Left ventricle myocardium superior (tissue), 1 donor: ENCODE results near the gene NR5A1. TPM values are rescaled to one million over a fixed set of nuclear protein-coding genes. Genes with fewer than 3 reads are reported as not detected.

Experiments used
- ATAC-seq: fragments of 200-7000 bp; cut with Tn5 transposase; one replicate; pipeline ENCODE4 v1.9.1; 2020; ENCODE audit warnings: mild to moderate bottlenecking, moderate library complexity
- DNase-seq: peaks from one replicate; pipeline ENCODE4 v3.0.0-alpha.2; 2020
- intact Hi-C: fragments of 100-400 bp; cut with micrococcal nuclease; formaldehyde crosslinking; loops from one replicate; pipeline ENCODE4 v1.11.0; 2022
- long read RNA-seq: library from polyadenylated mRNA; unstranded; transcript quantifications from one replicate; pipeline ENCODE4 v2.0.0, GENCODE V29; 2021
- total RNA-seq: library from RNA; stranded (reverse); fragmentation: NEBNext Ultra II Directional; extraction: Animal tissue kit (Norgen Biotek cat#: 25700); gene quantifications from one replicate; pipeline ENCODE4 v1.2.1, GENCODE V29; 2021
- donor health status: DM: no; HTN: yes; CAD: no; lungs with severe emphysema.

The NR5A1 gene
- not detected for total RNA-seq
- long read RNA-seq: 0 reads

GRCh38 chr9:124506931-124507879, at the start of gene NR5A1:
Gene NR5A1, minus strand, starts transcription at chr9:124507399. Its CDS starts 4,004 bp downstream, at chr9:124503395.
- ATAC-seq (no peak), DNase-seq (no peak)

GRCh38 chr9:124555043-124555442, 47.8 kb upstream of the NR5A1 start:
- no peak for DNase-seq
- ATAC-seq: no peak
- intact Hi-C loops: no loop called here

More at GRCh38 chr9:124506931-124507879, at the start of gene NR5A1:
- intact Hi-C loops: no loop called here

- intact Hi-C loops: no loop called here
- DNase-seq (no peak), ATAC-seq (peak; percentile 76)
Observed at GRCh38 chr9:124553738-124554137, 46.5 kb upstream of the NR5A1 start.

- no peak for ATAC-seq
- no peak for DNase-seq
- intact Hi-C loops: no loop called here
Observed at GRCh38 chr9:124552273-124552605, 45.0 kb upstream of the NR5A1 start.

GRCh38 chr9:124551472-124552272, 44.5 kb upstream of the NR5A1 start:
- DNase-seq (peak; percentile 34), ATAC-seq (peak; percentile 77)
- intact Hi-C loops: no loop called here

GRCh38 chr9:124550072-124550471, 42.9 kb upstream of the NR5A1 start:
- intact Hi-C loops: no loop called here
- no peak for ATAC-seq
- no peak for DNase-seq

GRCh38 chr9:124549016-124549415, 41.8 kb upstream of the NR5A1 start:
- no peak for ATAC-seq

GRCh38 chr9:124544535-124544934, 37.3 kb upstream of the NR5A1 start:
- ATAC-seq (no peak), DNase-seq (no peak)
- intact Hi-C loops: no loop called here

More at GRCh38 chr9:124549016-124549415, 41.8 kb upstream of the NR5A1 start:
- intact Hi-C loops: no loop called here
- DNase-seq: no peak

- intact Hi-C loops: no loop called here
- ATAC-seq (no peak), DNase-seq (no peak)
Observed at GRCh38 chr9:124541824-124542223, 34.6 kb upstream of the NR5A1 start.

- intact Hi-C loops: loop anchor here (5.0 kb wide), 1 partner anchor 116 kb away; no protein-coding TSS in a partner anchor
- DNase-seq: no peak
- no peak for ATAC-seq
Observed at GRCh38 chr9:124537926-124538325, 30.7 kb upstream of the NR5A1 start.

- intact Hi-C loops: loop anchor here (5.0 kb wide), 1 partner anchor 114 kb away; no protein-coding TSS in a partner anchor
- ATAC-seq (no peak), DNase-seq (no peak)
Observed at GRCh38 chr9:124535846-124536245, 28.6 kb upstream of the NR5A1 start.

GRCh38 chr9:124532897-124533296, 25.7 kb upstream of the NR5A1 start:
- DNase-seq (no peak), ATAC-seq (no peak)
- intact Hi-C loops: no loop called here

GRCh38 chr9:124531115-124531514, 23.9 kb upstream of the NR5A1 start:
- DNase-seq (no peak), ATAC-seq (no peak)
- intact Hi-C loops: no loop called here

- no peak for ATAC-seq
- intact Hi-C loops: no loop called here
- DNase-seq: no peak
Observed at GRCh38 chr9:124530246-124530645, 23.0 kb upstream of the NR5A1 start.

- DNase-seq (no peak), ATAC-seq (no peak)
- intact Hi-C loops: no loop called here
Observed at GRCh38 chr9:124527781-124528180, 20.6 kb upstream of the NR5A1 start.

GRCh38 chr9:124526174-124526573, 19.0 kb upstream of the NR5A1 start:
- no peak for DNase-seq
- intact Hi-C loops: no loop called here
- no peak for ATAC-seq

- ATAC-seq (no peak), DNase-seq (no peak)
- intact Hi-C loops: no loop called here
Observed at GRCh38 chr9:124522121-124523098, 15.2 kb upstream of the NR5A1 start.

GRCh38 chr9:124521142-124521541, 13.9 kb upstream of the NR5A1 start:
- ATAC-seq (no peak), DNase-seq (no peak)
- intact Hi-C loops: no loop called here

GRCh38 chr9:124520206-124520596, 13.0 kb upstream of the NR5A1 start:
- DNase-seq: no peak
- no peak for ATAC-seq
- intact Hi-C loops: no loop called here
